Endodermal cell (in vitro differentiated cells): ENCODE results near the gene KCNA5. TPM values are rescaled to one million over a fixed set of nuclear protein-coding genes. Genes with fewer than 3 reads are reported as not detected.

Source experiments
- DNase-seq: peaks from one replicate; pipeline ENCODE4 v3.0.0-alpha.2; 2017
- H3K27ac ChIP-seq: 2 replicates; pipeline ENCODE4 v1.5.1; 2013; ENCODE audit warnings: mild to moderate bottlenecking, low read depth, low read length, moderate library complexity
- H3K27me3 ChIP-seq: 2 replicates; pipeline ENCODE4 v1.6.1; 2013; ENCODE audit warnings: mild to moderate bottlenecking, low read length, moderate library complexity; ENCODE audit not compliant: insufficient read depth, control insufficient read depth, poor library complexity, severe bottlenecking
- H3K36me3 ChIP-seq: 2 replicates; pipeline ENCODE4 v1.7.0; 2013; ENCODE audit warnings: mild to moderate bottlenecking, low read length, moderate library complexity; ENCODE audit not compliant: control insufficient read depth, insufficient read depth
- H3K4me1 ChIP-seq: one replicate; pipeline ENCODE4 v1.7.0; 2013; ENCODE audit warnings: low read length; ENCODE audit not compliant: control insufficient read depth, insufficient read depth
- H3K4me3 ChIP-seq: 2 replicates; pipeline ENCODE4 v1.5.1; 2013; ENCODE audit warnings: mild to moderate bottlenecking, low read length, moderate library complexity
- H3K9ac ChIP-seq: 2 replicates; pipeline ENCODE4 v1.6.1; 2013; ENCODE audit warnings: mild to moderate bottlenecking, low read length, moderate library complexity; ENCODE audit not compliant: poor library complexity, severe bottlenecking; ENCODE audit errors: extremely low read depth
- H3K9me3 ChIP-seq: 2 replicates; pipeline ENCODE4 v1.6.1; 2013; ENCODE audit warnings: mild to moderate bottlenecking, low read length, moderate library complexity; ENCODE audit not compliant: control insufficient read depth
- H3K27ac Mint-ChIP-seq: 2 replicates; pipeline ENCODE4 v1.8.0; 2020; ENCODE audit warnings: mixed read lengths
- H3K27me3 Mint-ChIP-seq: 2 replicates; pipeline ENCODE4 v1.8.0; 2021; ENCODE audit warnings: mild to moderate bottlenecking, mixed read lengths; ENCODE audit not compliant: insufficient read depth
- H3K36me3 Mint-ChIP-seq: 2 replicates; pipeline ENCODE4 v1.8.0; 2020; ENCODE audit warnings: low read depth, mixed read lengths
- H3K4me1 Mint-ChIP-seq: 2 replicates; pipeline ENCODE4 v1.8.0; 2020; ENCODE audit warnings: mixed read lengths
- H3K4me3 Mint-ChIP-seq: 2 replicates; pipeline ENCODE4 v1.8.0; 2020; ENCODE audit warnings: mild to moderate bottlenecking, moderate library complexity, mixed read lengths
- H3K9me3 Mint-ChIP-seq: 2 replicates; pipeline ENCODE4 v1.8.0; 2020; ENCODE audit warnings: mild to moderate bottlenecking, mixed read lengths
- WGBS, 2 experiments: methylation state at CpG; one replicate each; pipeline versions ENCODE4 v1.1.5 to v1.1.7; 2013; ENCODE audit warnings: missing lambda C conversion rate in 2 of 2, mixed read lengths in 1 of 2; ENCODE audit not compliant: insufficient coverage in 1 of 2, insufficient read length in 1 of 2; 5-methylcytosine and 5-hydroxymethylcytosine counted together
- total RNA-seq, 2 donors: library from RNA; stranded (reverse); fragmentation: NEBNext Ultra II Directional in 1 of 2; extraction: Animal tissue kit (Norgen Biotek cat#: 25700) in 1 of 2; gene quantifications; 2 replicates in 1 of 2; 3 replicates in 1 of 2; pipeline ENCODE4 v1.2.1, GENCODE V29; 2021
- TF ChIP-seq, protein P1 (sequence below): fragments of 200-600 bp; sonication (generic); conservative IDR thresholded peaks from 2 replicates; pipeline ENCODE4 v1.5.0; 2021; ENCODE audit warnings: antibody characterized with exemption, mild to moderate bottlenecking

Gene KCNA5
- total RNA-seq, 2 donors from 2014 or later = not detected

DNA sequence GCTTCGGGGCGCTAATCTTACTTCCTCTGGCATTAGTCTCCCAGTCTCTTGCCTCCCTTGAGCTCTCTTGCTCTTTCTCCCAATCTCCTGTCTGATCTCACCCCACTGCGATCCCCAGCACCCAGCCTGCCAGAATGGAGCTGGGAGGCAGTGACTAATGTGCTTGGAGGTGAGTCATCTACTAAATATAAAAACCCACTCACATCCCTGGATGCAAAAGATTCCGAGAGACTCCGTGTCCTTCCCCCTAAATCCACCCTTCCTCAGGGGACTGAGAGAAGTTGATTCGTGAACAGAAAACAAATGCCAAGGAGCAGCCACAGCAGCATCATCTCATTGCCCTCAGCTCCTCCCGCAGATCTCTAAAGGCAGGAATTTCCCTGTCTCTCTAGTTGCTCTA lies 45.7 kb upstream of the KCNA5 start:
- H3K9me3 ChIP-seq = no peaks in the 10 kb centered on the region
- peaks cover 3% of the 10 kb centered on the region for H3K4me1 Mint-ChIP-seq
- H3K4me3 Mint-ChIP-seq = no peak overlapping the region
- no peak overlapping the region for H3K4me3 ChIP-seq
- H3K36me3 ChIP-seq = no peaks in the 10 kb centered on the region
- H3K27ac ChIP-seq = no peak overlapping the region
- H3K27me3 ChIP-seq = peaks cover 97% of the 10 kb centered on the region
- no peaks in the 10 kb centered on the region for H3K9me3 Mint-ChIP-seq
- TF ChIP-seq, protein P1, sequence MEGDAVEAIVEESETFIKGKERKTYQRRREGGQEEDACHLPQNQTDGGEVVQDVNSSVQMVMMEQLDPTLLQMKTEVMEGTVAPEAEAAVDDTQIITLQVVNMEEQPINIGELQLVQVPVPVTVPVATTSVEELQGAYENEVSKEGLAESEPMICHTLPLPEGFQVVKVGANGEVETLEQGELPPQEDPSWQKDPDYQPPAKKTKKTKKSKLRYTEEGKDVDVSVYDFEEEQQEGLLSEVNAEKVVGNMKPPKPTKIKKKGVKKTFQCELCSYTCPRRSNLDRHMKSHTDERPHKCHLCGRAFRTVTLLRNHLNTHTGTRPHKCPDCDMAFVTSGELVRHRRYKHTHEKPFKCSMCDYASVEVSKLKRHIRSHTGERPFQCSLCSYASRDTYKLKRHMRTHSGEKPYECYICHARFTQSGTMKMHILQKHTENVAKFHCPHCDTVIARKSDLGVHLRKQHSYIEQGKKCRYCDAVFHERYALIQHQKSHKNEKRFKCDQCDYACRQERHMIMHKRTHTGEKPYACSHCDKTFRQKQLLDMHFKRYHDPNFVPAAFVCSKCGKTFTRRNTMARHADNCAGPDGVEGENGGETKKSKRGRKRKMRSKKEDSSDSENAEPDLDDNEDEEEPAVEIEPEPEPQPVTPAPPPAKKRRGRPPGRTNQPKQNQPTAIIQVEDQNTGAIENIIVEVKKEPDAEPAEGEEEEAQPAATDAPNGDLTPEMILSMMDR = no peak
- no peaks in the 10 kb centered on the region for H3K4me1 ChIP-seq
- no peak overlapping the region for H3K9ac ChIP-seq
- no peak for DNase-seq
- peaks cover 93% of the 10 kb centered on the region for H3K27me3 Mint-ChIP-seq
- H3K36me3 Mint-ChIP-seq = no peaks in the 10 kb centered on the region
- 77 to 90% methylated on average over 5 to 7 of the region's 7 CpGs for WGBS, 2 experiments
- H3K27ac Mint-ChIP-seq = no peak overlapping the region

DNA sequence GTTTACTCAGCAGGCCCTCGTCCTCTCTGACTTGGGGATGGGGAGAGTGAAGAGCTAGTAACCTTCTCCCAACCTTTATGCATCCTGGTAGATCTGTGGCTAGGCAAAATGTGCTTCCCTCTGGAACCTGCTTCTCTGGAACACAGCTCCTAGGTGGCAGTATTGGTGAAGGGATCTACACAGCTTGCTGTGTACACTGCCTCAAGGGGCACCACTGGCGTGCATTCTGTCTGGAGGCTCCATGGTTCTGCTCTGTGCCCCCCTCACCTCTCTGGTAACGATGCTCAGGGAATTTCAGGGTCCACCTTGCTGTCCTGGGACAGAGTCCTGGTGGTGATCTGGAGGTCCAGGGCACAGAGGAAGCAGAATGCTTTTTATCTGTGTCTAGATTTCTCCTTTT lies 43.5 kb upstream of the KCNA5 start:
- no peaks in the 10 kb centered on the region for H3K9me3 ChIP-seq
- H3K4me3 ChIP-seq = no peak overlapping the region
- WGBS, 2 experiments = 86 to 93% methylated on average over 2 to 3 of the region's 3 CpGs
- no peaks in the 10 kb centered on the region for H3K36me3 Mint-ChIP-seq
- no peaks in the 10 kb centered on the region for H3K36me3 ChIP-seq
- H3K4me1 ChIP-seq = no peaks in the 10 kb centered on the region
- DNase-seq = no peak
- no peak overlapping the region for H3K27ac ChIP-seq
- no peak overlapping the region for H3K27ac Mint-ChIP-seq
- H3K27me3 Mint-ChIP-seq = peaks cover 73% of the 10 kb centered on the region
- H3K9ac ChIP-seq = no peak overlapping the region
- TF ChIP-seq, protein P1 = peak; percentile 62
- H3K27me3 ChIP-seq = peaks cover 85% of the 10 kb centered on the region
- no peaks in the 10 kb centered on the region for H3K9me3 Mint-ChIP-seq
- peaks cover 3% of the 10 kb centered on the region for H3K4me1 Mint-ChIP-seq
- no peak overlapping the region for H3K4me3 Mint-ChIP-seq

DNA sequence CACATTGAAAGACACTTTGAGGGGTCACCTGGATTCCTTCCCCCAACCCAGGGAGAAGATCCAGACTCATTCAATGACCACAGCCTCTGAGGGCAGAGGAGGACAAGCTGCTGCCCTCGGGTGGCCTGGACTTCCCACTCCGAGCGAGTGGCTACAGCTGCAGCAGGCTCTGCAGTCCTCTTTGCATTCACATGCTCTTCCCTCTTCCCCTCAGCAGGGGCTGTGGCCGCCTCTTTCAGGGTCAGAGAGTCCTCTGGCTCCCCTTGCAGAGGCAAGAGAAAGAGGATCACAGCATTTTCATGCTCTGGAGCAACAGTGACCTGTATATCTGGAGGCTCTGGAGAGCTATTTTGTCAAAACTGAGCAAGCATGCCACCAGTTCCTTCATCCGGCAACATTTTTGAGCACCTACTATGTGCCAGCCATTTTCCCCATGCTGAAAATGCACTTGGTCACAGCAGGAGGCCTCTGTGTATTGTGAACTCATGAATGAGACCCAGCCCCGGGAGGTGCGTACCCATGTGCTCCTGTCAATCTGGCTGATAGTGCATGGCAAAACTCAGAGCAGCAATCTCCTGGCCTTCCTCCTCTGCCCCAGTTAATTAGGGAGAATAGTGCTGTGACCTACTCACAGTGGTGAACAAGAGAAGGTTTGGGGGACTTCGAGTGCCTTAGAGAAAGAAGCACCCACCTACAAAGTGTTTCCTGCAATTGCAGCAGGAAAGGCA lies 42.9 kb upstream of the KCNA5 start:
- Histone ChIP-seq H3K4me3 (no peak overlapping the region), H3K9ac (no peak overlapping the region), H3K27ac (no peak overlapping the region), H3K36me3 (no peaks in the 10 kb centered on the region), H3K4me1 (no peaks in the 10 kb centered on the region), H3K9me3 (no peaks in the 10 kb centered on the region), H3K27me3 (peaks cover 79% of the 10 kb centered on the region)
- TF ChIP-seq, protein P1 = no peak
- Mint-ChIP-seq H3K4me3 (no peak overlapping the region), H3K27me3 (peaks cover 67% of the 10 kb centered on the region), H3K4me1 (peaks cover 3% of the 10 kb centered on the region), H3K36me3 (no peaks in the 10 kb centered on the region), H3K9me3 (no peaks in the 10 kb centered on the region), H3K27ac (no peak overlapping the region)
- peak; percentile 72 for DNase-seq
- WGBS, 2 experiments = 58 to 77% methylated on average over 3 to 8 of the region's 8 CpGs
